Naive thymus-derived CD8-positive, alpha-beta T cell (primary cell): Measurements from ENCODE around the gene BRINP2. TPM values are rescaled to one million over a fixed set of nuclear protein-coding genes. Genes with fewer than 3 reads are reported as not detected.
A peak's percentile ranks its signal among the peaks of the same experiment; 100 is the strongest.

Experiments used
- ATAC-seq, 2 donors: fragments of 150-1000 bp; cut with Tn5 transposase in 1 of 2; sonication (Bioruptor Pico), chemical (Tn5 transposase) in 1 of 2; 1 replicate in 1 of 2; 2 replicates in 1 of 2; pipeline ENCODE4 v1.10.0; 2021; ENCODE audit warnings: mild to moderate bottlenecking in 2 of 2, moderate library complexity in 2 of 2
- POLR2A ChIA-PET: fragments of 350-600 bp; sonication (Branson Sonifier 250); formaldehyde crosslinking; loops from one replicate; lab custom pipeline; 2021; ENCODE audit warnings: antibody characterized with exemption; lab: Charles Lee
- DNase-seq, 10 donors: peaks; one replicate each; pipeline versions ENCODE4 v3.0.0 to v3.0.0-alpha.2; 2020 to 2022
- H3K27ac Mint-ChIP-seq, 10 donors: one replicate each; pipeline ENCODE4 v1.8.0; 2020 to 2022; ENCODE audit warnings: mild to moderate bottlenecking in 10 of 10, mixed read lengths in 10 of 10, moderate library complexity in 4 of 10, inconsistent platforms in 1 of 10
- H3K27me3 Mint-ChIP-seq, 5 donors: one replicate each; pipeline ENCODE4 v1.8.0; 2021 to 2022; ENCODE audit warnings: mixed read lengths in 5 of 5
- H3K36me3 Mint-ChIP-seq, 3 donors: one replicate each; pipeline ENCODE4 v1.8.0; 2020 to 2022; ENCODE audit warnings: mixed read lengths in 3 of 3, mild to moderate bottlenecking in 2 of 3, inconsistent platforms in 1 of 3
- H3K4me1 Mint-ChIP-seq, 4 donors: one replicate each; pipeline ENCODE4 v1.8.0; 2021 to 2022; ENCODE audit warnings: mixed read lengths in 4 of 4
- H3K4me3 Mint-ChIP-seq, 10 donors: one replicate each; pipeline ENCODE4 v1.8.0; 2020 to 2022; ENCODE audit warnings: mild to moderate bottlenecking in 10 of 10, mixed read lengths in 10 of 10, moderate library complexity in 6 of 10, inconsistent platforms in 1 of 10
- H3K9me3 Mint-ChIP-seq, 9 donors: one replicate each; pipeline ENCODE4 v1.8.0; 2020 to 2022; ENCODE audit warnings: mixed read lengths in 9 of 9, mild to moderate bottlenecking in 3 of 9, inconsistent platforms in 1 of 9, moderate library complexity in 1 of 9
- polyA plus RNA-seq, 3 donors: library from polyadenylated mRNA; unstranded; fragments of 300-500 nt; fragmentation: Illumina TruSeq; gene quantifications; one replicate each; pipeline ENCODE4 v1.2.3, GENCODE V29; 2021
- total RNA-seq, 8 experiments: library from RNA in 2 of 8; stranded (reverse) in 2 of 8; gene quantifications; one replicate each; pipeline ENCODE4 v1.2.3 and lab custom pipeline; 2021 to 2026

The BRINP2 gene
- total and polyA plus RNA-seq, 5 experiments from 2014 or later: not detected

DNA sequence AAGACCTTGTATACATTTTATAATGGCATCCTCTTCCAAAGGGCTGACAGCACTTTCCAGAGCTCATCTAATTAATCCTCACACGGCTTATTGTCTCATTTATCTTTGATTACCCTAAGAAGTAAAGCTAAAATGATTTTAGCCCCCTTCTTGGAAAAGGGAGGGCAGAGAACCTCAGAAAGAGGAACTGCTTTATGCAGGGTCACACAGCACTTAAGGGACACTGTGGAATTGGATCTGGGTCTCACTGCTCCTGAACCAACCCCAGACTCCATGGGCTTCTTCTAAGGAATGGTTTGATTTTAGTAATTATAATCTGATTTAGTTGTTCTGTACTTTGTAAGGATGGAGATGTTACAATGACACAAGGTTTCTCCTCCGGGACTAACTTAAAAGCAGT is 3.2 kb downstream of the BRINP2 start:
- H3K27me3 Mint-ChIP-seq: peaks cover 7 to 38% (median 24%) of the 10 kb centered on the region in 5 donors
- H3K27ac Mint-ChIP-seq: no peak overlapping the region
- POLR2A ChIA-PET: no interaction called here

GRCh38 chr1:177174921-177175634 is 4.3 kb downstream of the BRINP2 start:
- Mint-ChIP-seq H3K4me3 (no peak overlapping the region), H3K4me1 (peaks cover 0 to 4% (median 1%) of the 10 kb centered on the region in 4 donors), H3K27ac (no peak overlapping the region), H3K36me3 (peaks cover 0 to 2% (median 0%) of the 10 kb centered on the region in 3 donors), H3K9me3 (peaks cover 0 to 18% (median 1%) of the 10 kb centered on the region in 9 donors), H3K27me3 (peaks cover 10 to 42% (median 26%) of the 10 kb centered on the region in 5 donors)
- DNase-seq (no peak), ATAC-seq (no peak)
- POLR2A ChIA-PET: no interaction called here

More for the DNA sequence above, 3.2 kb downstream of the BRINP2 start:
- Mint-ChIP-seq H3K9me3 (peaks cover 0 to 18% (median 1%) of the 10 kb centered on the region in 9 donors), H3K4me3 (no peak overlapping the region), H3K4me1 (peaks cover 0 to 4% (median 1%) of the 10 kb centered on the region in 4 donors), H3K36me3 (peaks cover 0 to 2% (median 0%) of the 10 kb centered on the region in 3 donors)
- DNase-seq (no peak), ATAC-seq (no peak)

GRCh38 chr1:177181280-177181630 is 10.5 kb downstream of the BRINP2 start:
- H3K9me3 Mint-ChIP-seq: peaks cover 0 to 10% (median 4%) of the 10 kb centered on the region in 9 donors
- peak overlapping the region in 8 of 10 donors; percentile 48 to 68 (median 59) for H3K4me3 Mint-ChIP-seq
- ATAC-seq: peak in 1 of 2 donors; percentile 12
- peaks cover 0 to 2% (median 0%) of the 10 kb centered on the region in 3 donors for H3K36me3 Mint-ChIP-seq
- peaks cover 3 to 16% (median 11%) of the 10 kb centered on the region in 4 donors for H3K4me1 Mint-ChIP-seq
- peaks cover 23 to 58% (median 29%) of the 10 kb centered on the region in 5 donors for H3K27me3 Mint-ChIP-seq
- H3K27ac Mint-ChIP-seq: no peak overlapping the region
- DNase-seq: peak in 1 of 10 donors; percentile 1
- POLR2A ChIA-PET: no interaction called here

GRCh38 chr1:177181631-177182291 is 11.0 kb downstream of the BRINP2 start:
- peaks cover 0 to 10% (median 4%) of the 10 kb centered on the region in 9 donors for H3K9me3 Mint-ChIP-seq
- no peaks in the 10 kb centered on the region for H3K36me3 Mint-ChIP-seq
- peak overlapping the region; percentile 38 to 75 (median 59) for H3K4me3 Mint-ChIP-seq
- H3K27ac Mint-ChIP-seq: peak overlapping the region in 1 of 10 donors; percentile 53
- ATAC-seq: peak; percentile 23 to 46
- POLR2A ChIA-PET: no interaction called here
- peaks cover 23 to 58% (median 32%) of the 10 kb centered on the region in 5 donors for H3K27me3 Mint-ChIP-seq
- peak in 3 of 10 donors; percentile 4 to 22 (median 5) for DNase-seq
- peaks cover 3 to 16% (median 11%) of the 10 kb centered on the region in 4 donors for H3K4me1 Mint-ChIP-seq

DNA sequence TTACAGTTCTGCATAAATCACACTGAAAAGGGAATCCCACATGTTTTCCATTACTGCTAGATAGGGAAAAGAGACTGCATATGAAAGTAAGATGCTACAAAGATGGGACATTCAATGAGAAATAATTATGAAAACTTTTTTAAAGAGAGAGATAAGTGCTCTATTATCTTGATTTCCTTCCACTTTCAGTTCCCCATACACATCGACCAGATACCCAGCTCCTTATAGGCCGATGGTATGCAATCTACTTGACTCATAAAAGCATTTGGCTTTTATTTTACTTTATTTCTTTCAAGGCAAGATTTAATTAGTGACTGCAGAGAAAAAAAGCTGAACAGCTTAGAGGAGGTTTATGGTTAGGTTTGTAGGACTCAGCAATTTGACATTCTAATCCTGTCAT is 13.1 kb downstream of the BRINP2 start:
- POLR2A ChIA-PET: no interaction called here
- peaks cover 27 to 61% (median 32%) of the 10 kb centered on the region in 5 donors for H3K27me3 Mint-ChIP-seq
- ATAC-seq (no peak), DNase-seq (no peak)
- no peak overlapping the region for H3K27ac Mint-ChIP-seq
- H3K36me3 Mint-ChIP-seq: no peaks in the 10 kb centered on the region
- H3K9me3 Mint-ChIP-seq: peaks cover 0 to 8% (median 0%) of the 10 kb centered on the region in 9 donors
- H3K4me1 Mint-ChIP-seq: peaks cover 3 to 16% (median 11%) of the 10 kb centered on the region in 4 donors
- no peak overlapping the region for H3K4me3 Mint-ChIP-seq

- Mint-ChIP-seq H3K36me3 (no peaks in the 10 kb centered on the region), H3K4me1 (peaks cover 3 to 16% (median 11%) of the 10 kb centered on the region in 4 donors), H3K4me3 (no peak overlapping the region), H3K27me3 (peaks cover 20 to 56% (median 29%) of the 10 kb centered on the region in 5 donors), H3K27ac (no peak overlapping the region), H3K9me3 (peaks cover 0 to 8% (median under 1%) of the 10 kb centered on the region in 9 donors)
- no peak for ATAC-seq
- DNase-seq: no peak
- POLR2A ChIA-PET: no interaction called here
These were observed 14.5 kb downstream of the BRINP2 start for GRCh38 chr1:177185209-177185608.

- Mint-ChIP-seq H3K4me3 (no peak overlapping the region), H3K27me3 (peaks cover 15 to 42% (median 23%) of the 10 kb centered on the region in 5 donors), H3K27ac (no peak overlapping the region), H3K36me3 (no peaks in the 10 kb centered on the region), H3K9me3 (peaks cover 0 to 8% (median 2%) of the 10 kb centered on the region in 9 donors), H3K4me1 (peaks cover 3 to 8% (median 6%) of the 10 kb centered on the region in 4 donors)
- POLR2A ChIA-PET: no interaction called here
- DNase-seq (no peak), ATAC-seq (no peak)
These were observed 15.9 kb downstream of the BRINP2 start for GRCh38 chr1:177186639-177187038.

DNA sequence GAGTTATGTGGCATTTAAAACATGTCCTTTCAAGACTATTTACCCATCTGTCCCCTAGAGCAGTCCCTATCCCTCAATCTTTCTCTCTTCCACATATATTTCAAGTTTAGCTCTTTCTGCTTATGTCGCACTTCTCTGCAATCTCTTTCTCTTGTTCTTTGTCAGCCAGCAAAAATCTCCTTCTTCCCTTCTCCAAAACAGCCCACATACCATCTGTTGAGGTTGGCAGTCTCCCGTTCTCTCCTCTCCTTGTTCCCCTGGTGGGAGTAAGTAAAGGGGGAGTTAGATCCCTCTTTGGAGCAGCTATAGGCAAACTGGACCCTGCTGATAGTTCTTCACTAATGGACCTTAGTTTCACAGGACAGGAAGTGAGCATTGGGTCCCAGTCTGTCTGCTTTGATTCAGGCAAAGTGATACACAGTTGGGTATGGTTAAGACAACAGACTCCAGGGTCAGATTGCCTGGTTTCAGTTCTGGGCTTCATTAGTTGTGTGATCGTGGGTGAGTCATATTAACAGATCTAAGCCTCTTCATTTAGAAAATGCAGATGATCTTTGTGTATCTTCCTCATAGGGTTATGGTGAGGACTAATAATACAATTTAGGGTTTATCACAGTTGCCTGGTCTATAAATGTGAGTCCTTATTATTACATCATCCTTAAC is 19.7 kb downstream of the BRINP2 start:
- H3K27ac Mint-ChIP-seq: no peak overlapping the region
- POLR2A ChIA-PET: no interaction called here
- H3K27me3 Mint-ChIP-seq: peaks cover 0 to 22% (median 11%) of the 10 kb centered on the region in 5 donors
- H3K9me3 Mint-ChIP-seq: peaks cover 0 to 8% (median 0%) of the 10 kb centered on the region in 9 donors
- H3K4me1 Mint-ChIP-seq: no peaks in the 10 kb centered on the region
- no peak overlapping the region for H3K4me3 Mint-ChIP-seq
- ATAC-seq (no peak), DNase-seq (no peak)
- no peaks in the 10 kb centered on the region for H3K36me3 Mint-ChIP-seq

- Mint-ChIP-seq H3K4me1 (no peaks in the 10 kb centered on the region), H3K36me3 (peaks cover 0 to 5% (median 0%) of the 10 kb centered on the region in 3 donors), H3K4me3 (no peak overlapping the region), H3K27me3 (peaks cover 0 to 17% (median 1%) of the 10 kb centered on the region in 5 donors), H3K27ac (no peak overlapping the region), H3K9me3 (peaks cover 0 to 28% (median 4%) of the 10 kb centered on the region in 9 donors)
- POLR2A ChIA-PET: no interaction called here
- ATAC-seq (no peak), DNase-seq (no peak)
These were observed 27.5 kb downstream of the BRINP2 start for GRCh38 chr1:177198243-177198642.

GRCh38 chr1:177200290-177200689 is 29.5 kb downstream of the BRINP2 start:
- H3K4me1 Mint-ChIP-seq: no peaks in the 10 kb centered on the region
- peaks cover 0 to 5% (median 0%) of the 10 kb centered on the region in 3 donors for H3K36me3 Mint-ChIP-seq
- no peak for ATAC-seq
- DNase-seq: no peak
- POLR2A ChIA-PET: no interaction called here
- H3K27me3 Mint-ChIP-seq: peaks cover 0 to 16% (median 0%) of the 10 kb centered on the region in 5 donors
- H3K27ac Mint-ChIP-seq: no peak overlapping the region
- H3K4me3 Mint-ChIP-seq: no peak overlapping the region
- H3K9me3 Mint-ChIP-seq: peaks cover 0 to 38% (median 4%) of the 10 kb centered on the region in 9 donors

- H3K27ac Mint-ChIP-seq: no peak overlapping the region
- H3K4me3 Mint-ChIP-seq: no peak overlapping the region
- DNase-seq: no peak
- no peaks in the 10 kb centered on the region for H3K4me1 Mint-ChIP-seq
- no peaks in the 10 kb centered on the region for H3K36me3 Mint-ChIP-seq
- H3K27me3 Mint-ChIP-seq: peaks cover 0 to 7% (median 0%) of the 10 kb centered on the region in 5 donors
- ATAC-seq: no peak
- POLR2A ChIA-PET: no interaction called here
- H3K9me3 Mint-ChIP-seq: peaks cover 0 to 10% (median 3%) of the 10 kb centered on the region in 9 donors
These were observed 36.1 kb downstream of the BRINP2 start for GRCh38 chr1:177206831-177207355.

GRCh38 chr1:177208920-177209319 is 38.2 kb downstream of the BRINP2 start:
- POLR2A ChIA-PET: no interaction called here
- Mint-ChIP-seq H3K36me3 (no peaks in the 10 kb centered on the region), H3K27me3 (peaks cover 0 to 4% (median 0%) of the 10 kb centered on the region in 5 donors), H3K27ac (no peak overlapping the region), H3K9me3 (peaks cover 0 to 8% (median 0%) of the 10 kb centered on the region in 9 donors), H3K4me1 (no peaks in the 10 kb centered on the region), H3K4me3 (no peak overlapping the region)
- DNase-seq (no peak), ATAC-seq (no peak)
